Measurements from ENCODE around the gene USP47. TPM values are rescaled to one million over a fixed set of nuclear protein-coding genes. Genes with fewer than 3 reads are reported as not detected.

The USP47 gene
- total and polyA plus RNA-seq, 2 of the 13 experiments (the other 11 are each of a cell fraction or from before 2014, with no cell fraction given) = 12.2 to 52.7 TPM

DNA sequence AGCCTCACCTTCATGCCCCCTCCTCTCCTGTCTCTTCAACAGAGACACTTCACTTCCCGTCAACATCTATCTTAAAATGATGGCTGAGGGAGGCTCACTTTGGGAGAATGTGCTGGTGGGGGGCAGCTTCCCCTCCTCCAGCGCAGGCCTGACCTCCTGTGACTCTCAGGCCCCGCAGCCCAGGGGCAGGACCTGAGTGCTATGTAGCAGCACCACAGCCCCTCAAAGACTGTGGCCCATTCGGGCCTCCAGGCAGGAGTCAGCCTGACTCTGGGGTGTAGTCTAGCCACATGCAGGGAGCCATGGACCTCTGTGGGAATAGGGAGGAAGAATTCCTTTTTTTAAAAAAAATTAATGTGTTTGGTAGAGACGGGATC, 123.0 kb downstream of the USP47 start:
- H4K20me1 ChIP-seq (ENCODE audit: insufficient read depth, low read length) = no peaks in the 10 kb centered on the region
- no peaks in the 10 kb centered on the region for H3K79me2 ChIP-seq (ENCODE audit: insufficient read depth, low read length)
- ATAC-seq = no peak
- H3K36me3 ChIP-seq (replicated peaks in 1 of 2; ENCODE audit: control insufficient read depth in 1 of 2, insufficient read depth in 2 of 2, low read length in 2 of 2) = no peaks in the 10 kb centered on the region
- no TSS peak for BruUV-seq (replicated peaks)
- H2AFZ ChIP-seq (ENCODE audit: low read length) = no peak overlapping the region
- H3K4me2 ChIP-seq (ENCODE audit: low read depth, low read length) = no peak overlapping the region
- POLR2A ChIA-PET = no interaction called here
- H3K4me3 ChIP-seq (replicated peaks in 1 of 3; ENCODE audit: insufficient read depth in 1 of 3, low read depth in 2 of 3, low read length in 3 of 3) = no peak overlapping the region
- in situ Hi-C loops (cut with HindIII; ENCODE audit: extremely low pct_ligation_motif_present, low pct_unique_long_range_greater_than_20kb) (no loop called here), intact Hi-C loops (cut with micrococcal nuclease; ENCODE audit: unreplicated experiment) (no loop called here)
- H3K9ac ChIP-seq (ENCODE audit: insufficient read depth, low read depth, low read length) = no peak overlapping the region
- DNase-seq (ENCODE audit: low spot score) = no peak
- no peaks in the 10 kb centered on the region for H3K9me3 ChIP-seq (ENCODE audit: low read length)
- 54% methylated on average over 4 of the region's 5 CpGs for WGBS (ENCODE audit: low lambda C conversion rate)
- FAIRE-seq = no peak
- no peak overlapping the region for H3K27ac ChIP-seq (ENCODE audit: extremely low read length, insufficient read depth, low read length)
- CTCF ChIA-PET (ENCODE audit: low intra/inter-chr PET ratio, low total read pairs) = no interaction called here
- H3K4me1 ChIP-seq (ENCODE audit: insufficient read depth, low read length) = no peaks in the 10 kb centered on the region
- peaks cover 2 to 17% of the 10 kb centered on the region in 2 experiments; a peak in 2 of 5 replicates for H3K27me3 ChIP-seq (ENCODE audit: control insufficient read depth in 1 of 2, insufficient read depth in 2 of 2, low read length in 2 of 2)
- no peak for TF ChIP-seq ZGPAT (CRISPR knock-in tag; IDR thresholded peaks at IDR 0.05)
- TF ChIP-seq AKAP8 (CRISPR knock-in tag; IDR thresholded peaks at IDR 0.05) = no peak
- no peak for TF ChIP-seq MTA3 (CRISPR knock-in tag; IDR thresholded peaks at IDR 0.05)
- TF ChIP-seq ZNF207 (IDR thresholded peaks at IDR 0.05; ENCODE audit: borderline replicate concordance) = no peak
- no peak for TF ChIP-seq ZNF577 (CRISPR knock-in tag; IDR thresholded peaks at IDR 0.05; ENCODE audit: borderline replicate concordance, low read depth)
- no peak for TF ChIP-seq ZFP36L2 (CRISPR knock-in tag; IDR thresholded peaks at IDR 0.05)
- no peak for TF ChIP-seq ZSCAN9 (CRISPR knock-in tag; IDR thresholded peaks at IDR 0.05; ENCODE audit: borderline replicate concordance)
- no peak for TF ChIP-seq NFRKB (IDR thresholded peaks at IDR 0.05)
- no peak for TF ChIP-seq ATF7 (IDR thresholded peaks at IDR 0.05)
- TF ChIP-seq ATF7 (CRISPR knock-in tag; IDR thresholded peaks at IDR 0.05) = no peak
- TF ChIP-seq, protein P1, sequence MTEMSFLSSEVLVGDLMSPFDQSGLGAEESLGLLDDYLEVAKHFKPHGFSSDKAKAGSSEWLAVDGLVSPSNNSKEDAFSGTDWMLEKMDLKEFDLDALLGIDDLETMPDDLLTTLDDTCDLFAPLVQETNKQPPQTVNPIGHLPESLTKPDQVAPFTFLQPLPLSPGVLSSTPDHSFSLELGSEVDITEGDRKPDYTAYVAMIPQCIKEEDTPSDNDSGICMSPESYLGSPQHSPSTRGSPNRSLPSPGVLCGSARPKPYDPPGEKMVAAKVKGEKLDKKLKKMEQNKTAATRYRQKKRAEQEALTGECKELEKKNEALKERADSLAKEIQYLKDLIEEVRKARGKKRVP (CRISPR knock-in tag; IDR thresholded peaks at IDR 0.05) = no peak
- no peak for TF ChIP-seq AHDC1 (CRISPR knock-in tag; IDR thresholded peaks at IDR 0.05; ENCODE audit: borderline replicate concordance)
- TF ChIP-seq, protein P2, sequence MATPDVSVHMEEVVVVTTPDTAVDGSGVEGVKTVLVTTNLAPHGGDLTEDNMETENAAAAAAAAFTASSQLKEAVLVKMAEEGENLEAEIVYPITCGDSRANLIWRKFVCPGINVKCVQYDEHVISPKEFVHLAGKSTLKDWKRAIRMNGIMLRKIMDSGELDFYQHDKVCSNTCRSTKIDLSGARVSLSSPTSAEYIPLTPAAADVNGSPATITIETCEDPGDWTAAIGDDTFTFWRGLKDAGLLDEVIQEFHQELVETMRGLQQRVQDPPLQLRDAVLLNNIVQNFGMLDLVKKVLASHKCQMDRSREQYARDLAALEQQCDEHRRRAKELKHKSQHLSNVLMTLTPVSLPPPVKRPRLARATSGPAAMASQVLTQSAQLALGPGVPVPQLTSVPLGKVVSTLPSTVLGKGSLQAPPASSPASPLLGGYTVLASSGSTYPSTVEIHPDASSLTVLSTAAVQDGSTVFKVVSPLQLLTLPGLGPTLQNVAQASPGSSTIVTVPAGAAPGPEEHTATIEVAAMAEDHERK (CRISPR knock-in tag; IDR thresholded peaks at IDR 0.05; ENCODE audit: low read depth) = no peak
- TF ChIP-seq FLYWCH1 (CRISPR knock-in tag; IDR thresholded peaks at IDR 0.05) = no peak
- TF ChIP-seq FOXO4 (CRISPR knock-in tag; conservative IDR thresholded peaks at IDR 0.05) = no peak
- TF ChIP-seq PPARG (CRISPR knock-in tag; conservative IDR thresholded peaks at IDR 0.05) = no peak
